B cell (primary cell): ENCODE results near the gene DNAJA1. TPM values are rescaled to one million over a fixed set of nuclear protein-coding genes. Genes with fewer than 3 reads are reported as not detected.

Experiments
- ATAC-seq: fragments of 200-7000 bp; cut with Tn5 transposase; one replicate; pipeline ENCODE4 v1.10.0; 2021; ENCODE audit warnings: low read depth, mild to moderate bottlenecking, moderate number of reproducible peaks, moderate library complexity
- CTCF ChIA-PET: fragments of 350-600 bp; sonication (Branson Sonifier 250); formaldehyde crosslinking; loops from one replicate; lab custom pipeline; 2021; ENCODE audit warnings: antibody characterized with exemption, inconsistent platforms; lab: Charles Lee
- POLR2A ChIA-PET: fragments of 350-600 bp; sonication (Branson Sonifier 250); formaldehyde crosslinking; loops from one replicate; lab custom pipeline; 2021; ENCODE audit warnings: antibody characterized with exemption; lab: Charles Lee
- DNase-seq: peaks from one replicate; pipeline ENCODE4 v3.0.0; 2013
- H2AFZ ChIP-seq: 2 replicates; pipeline ENCODE4 v1.6.1; 2012; ENCODE audit warnings: mild to moderate bottlenecking, low read depth, low read length; ENCODE audit not compliant: insufficient read depth, poor library complexity, severe bottlenecking
- H3K27ac ChIP-seq, 2 donors: 1 replicate in 1 of 2; 2 replicates in 1 of 2; pipeline ENCODE4 v1.5.1; 2012 to 2013; ENCODE audit warnings: low read length in 2 of 2, mild to moderate bottlenecking in 2 of 2, moderate library complexity in 1 of 2
- H3K27me3 ChIP-seq, 4 experiments: fragments of 200-600 bp in 1 of 4; sonication (generic) in 1 of 4; replicated peaks in 1 of 4; 1 replicate in 2 of 4; 2 replicates in 2 of 4; pipeline versions ENCODE4 v1.6.1 to v1.7.0; 2013 to 2016; ENCODE audit warnings: low read length in 3 of 4, mild to moderate bottlenecking in 2 of 4, mixed read lengths in 1 of 4, moderate library complexity in 1 of 4; ENCODE audit not compliant: insufficient read depth in 4 of 4, control insufficient read depth in 3 of 4; ENCODE audit errors: control extremely low read depth in 1 of 4
- H3K36me3 ChIP-seq, 2 experiments: replicated peaks in 1 of 2; 1 replicate in 1 of 2; 2 replicates in 1 of 2; pipeline versions ENCODE4 v1.6.1 to v1.7.1; 2013; ENCODE audit warnings: low read length in 1 of 2; ENCODE audit not compliant: insufficient read depth in 2 of 2, control insufficient read depth in 1 of 2; ENCODE audit errors: control extremely low read depth in 1 of 2, extremely low read depth in 1 of 2
- H3K4me1 ChIP-seq, 2 donors: fragments of 200-600 bp in 1 of 2; sonication (generic) in 1 of 2; 1 replicate in 1 of 2; 2 replicates in 1 of 2; pipeline versions ENCODE4 v1.5.1 to v1.6.1; 2013 to 2017; ENCODE audit warnings: low read length in 2 of 2; ENCODE audit not compliant: control insufficient read depth in 2 of 2, insufficient read depth in 2 of 2
- H3K4me2 ChIP-seq: replicated peaks from 2 replicates; pipeline ENCODE3; 2012; ENCODE audit warnings: mild to moderate bottlenecking, low read depth, low read length; ENCODE audit not compliant: poor library complexity, severe bottlenecking
- H3K4me3 ChIP-seq, 5 experiments: fragments of 200-600 bp in 1 of 5; sonication (generic) in 1 of 5; 1 replicate in 3 of 5; 2 replicates in 2 of 5; pipeline versions ENCODE4 v1.5.1 to v1.7.0; 2011 to 2016; ENCODE audit warnings: low read length in 4 of 5, mild to moderate bottlenecking in 4 of 5, low read depth in 2 of 5, control low read depth in 1 of 5, moderate library complexity in 1 of 5; ENCODE audit not compliant: insufficient read depth in 1 of 5; ENCODE audit errors: control extremely low read depth in 1 of 5, extremely low read depth in 1 of 5
- H3K79me2 ChIP-seq: fragments of 200-600 bp; sonication (generic); one replicate; pipeline ENCODE4 v1.6.0; 2016; ENCODE audit warnings: low read length; ENCODE audit not compliant: control insufficient read depth, insufficient read depth
- H3K9ac ChIP-seq: fragments of 200-600 bp; sonication (generic); 2 replicates; pipeline ENCODE4 v1.6.1; 2017; ENCODE audit warnings: mild to moderate bottlenecking, low read length, moderate library complexity
- H3K9me3 ChIP-seq, 3 donors: one replicate each; pipeline versions ENCODE4 v1.6.1 to v1.7.1; 2013; ENCODE audit warnings: low read length in 2 of 3; ENCODE audit not compliant: control insufficient read depth in 2 of 3, insufficient read depth in 1 of 3; ENCODE audit errors: control extremely low read depth in 1 of 3
- H4K20me1 ChIP-seq: 2 replicates; pipeline ENCODE4 v1.6.0; 2012; ENCODE audit warnings: mild to moderate bottlenecking, low read length; ENCODE audit not compliant: insufficient read depth, control insufficient read depth, poor library complexity, severe bottlenecking
- H3K27ac Mint-ChIP-seq: one replicate; pipeline ENCODE4 v1.8.0; 2021; ENCODE audit warnings: mixed read lengths
- H3K27me3 Mint-ChIP-seq: one replicate; pipeline ENCODE4 v1.8.0; 2021; ENCODE audit warnings: mixed read lengths
- H3K4me1 Mint-ChIP-seq: one replicate; pipeline ENCODE4 v1.8.0; 2021; ENCODE audit warnings: mixed read lengths
- H3K4me3 Mint-ChIP-seq: one replicate; pipeline ENCODE4 v1.8.0; 2021; ENCODE audit warnings: mixed read lengths
- H3K9me3 Mint-ChIP-seq: one replicate; pipeline ENCODE4 v1.8.0; 2022; ENCODE audit warnings: mixed read lengths; ENCODE audit not compliant: insufficient read depth
- CTCF ChIP-seq: fragments of 200-600 bp; IDR thresholded peaks from one replicate; pipeline ENCODE4 v1.8.0; 2022; ENCODE audit warnings: antibody characterized with exemption, mild to moderate bottlenecking
- EZH2 ChIP-seq: IDR thresholded peaks from 2 replicates; pipeline ENCODE4 v1.6.1; 2012; ENCODE audit warnings: borderline replicate concordance, low read depth, mild to moderate bottlenecking, moderate library complexity, low read length; ENCODE audit not compliant: insufficient read depth, poor library complexity, severe bottlenecking
- WGBS: methylation state at CpG from one replicate; pipeline ENCODE4 v1.1.5; 2013; ENCODE audit warnings: missing lambda C conversion rate; ENCODE audit not compliant: insufficient coverage; 5-methylcytosine and 5-hydroxymethylcytosine counted together
- intact Hi-C: fragments of 100-400 bp; cut with micrococcal nuclease; formaldehyde crosslinking; loops from one replicate; pipeline ENCODE4 v1.10.0; 2022
- polyA plus RNA-seq: library from polyadenylated mRNA; depleted of rRNA; stranded (reverse); fragments of >200 nt; gene quantifications from 2 replicates; pipeline ENCODE4 v1.2.3, GENCODE V29; 2012
- total RNA-seq, 2 donors: library from RNA; stranded (reverse); fragments of 120-200 nt in 1 of 2; gene quantifications; 1 replicate in 1 of 2; 2 replicates in 1 of 2; pipeline versions ENCODE4 v1.2.3 to v1.2.4, GENCODE V29; 2013 to 2022

The DNAJA1 gene
- total and polyA plus RNA-seq, 2 donors (not counting 1 experiment from before 2014, with no cell fraction given), result 68.6 to 104 TPM

- no peak for ATAC-seq
- H4K20me1 ChIP-seq, result peaks cover 84% of the 10 kb centered on the region
- ChIA-PET CTCF (no interaction called here), POLR2A (no interaction called here)
- Mint-ChIP-seq H3K4me1 (peaks cover 40% of the 10 kb centered on the region), H3K27ac (no peak overlapping the region), H3K27me3 (no peaks in the 10 kb centered on the region), H3K9me3 (no peaks in the 10 kb centered on the region), H3K4me3 (no peak overlapping the region)
- intact Hi-C loops, result loop anchor here (5.0 to 10.0 kb wide), 4 partner anchors 113 to 785 kb away; partner anchors contain the start of genes NOL6 and UBE2R2
- TF ChIP-seq CTCF (no peak), EZH2 (no peak)
- no peaks in the 10 kb centered on the region for H3K9me3 ChIP-seq
- WGBS, result 100% methylated on average over 2 of the region's 4 CpGs
- H2AFZ ChIP-seq, result no peak overlapping the region
- DNase-seq, result no peak
- H3K9ac ChIP-seq, result no peak overlapping the region
- no peak overlapping the region for H3K4me2 ChIP-seq
- no peak overlapping the region for H3K27ac ChIP-seq
- peaks cover 57% of the 10 kb centered on the region for H3K79me2 ChIP-seq
- H3K4me3 ChIP-seq, result no peak overlapping the region
- H3K27me3 ChIP-seq, result no peaks in the 10 kb centered on the region
- peaks cover 17 to 78% of the 10 kb centered on the region in 2 experiments for H3K36me3 ChIP-seq
- peaks cover 13 to 25% of the 10 kb centered on the region in 2 donors for H3K4me1 ChIP-seq
Measured at GRCh38 chr9:33029231-33029786, 4.2 kb downstream of the DNAJA1 start.

GRCh38 chr9:33030285-33030684, 5.2 kb downstream of the DNAJA1 start:
- Mint-ChIP-seq H3K4me3 (no peak overlapping the region), H3K27me3 (no peaks in the 10 kb centered on the region), H3K27ac (no peak overlapping the region), H3K9me3 (no peaks in the 10 kb centered on the region), H3K4me1 (peaks cover 37% of the 10 kb centered on the region)
- H3K27me3 ChIP-seq, result no peaks in the 10 kb centered on the region
- H3K27ac ChIP-seq, result no peak overlapping the region
- intact Hi-C loops, result no loop called here
- no peak overlapping the region for H3K4me2 ChIP-seq
- CTCF ChIA-PET, result no interaction called here
- no peak for ATAC-seq
- WGBS, result 96% methylated on average over 3 of the region's 5 CpGs
- peaks cover 11 to 21% of the 10 kb centered on the region in 2 donors for H3K4me1 ChIP-seq
- no peak overlapping the region for H3K4me3 ChIP-seq
- no peak overlapping the region for H3K9ac ChIP-seq
- peaks cover 87% of the 10 kb centered on the region for H4K20me1 ChIP-seq
- TF ChIP-seq EZH2 (no peak), CTCF (no peak)
- POLR2A ChIA-PET, result no interaction called here
- H3K36me3 ChIP-seq, result peaks cover 17 to 88% of the 10 kb centered on the region in 2 experiments
- H3K79me2 ChIP-seq, result peaks cover 55% of the 10 kb centered on the region
- DNase-seq, result no peak
- H2AFZ ChIP-seq, result no peak overlapping the region
- no peaks in the 10 kb centered on the region for H3K9me3 ChIP-seq
